Measurements from ENCODE around the gene CTAGE9. TPM values are rescaled to one million over a fixed set of nuclear protein-coding genes. Genes with fewer than 3 reads are reported as not detected.

Gene CTAGE9
- total and polyA plus RNA-seq, 2 donors (not counting 1 experiment from before 2014, with no cell fraction given), result not detected

GRCh38 chr6:131692589-131692988, 18.2 kb downstream of the CTAGE9 start:
- intact Hi-C loops (cut with micrococcal nuclease), result no loop called here

GRCh38 chr6:131692031-131692430, 18.8 kb downstream of the CTAGE9 start:
- peaks cover 42 to 51% of the 10 kb centered on the region in 2 donors for H3K4me1 ChIP-seq (ENCODE audit: control insufficient read depth in 2 of 2, insufficient read depth in 2 of 2, low read length in 2 of 2)
- no peaks in the 10 kb centered on the region for H3K27me3 ChIP-seq (replicated peaks in 1 of 4; ENCODE audit: control extremely low read depth in 1 of 4, control insufficient read depth in 3 of 4, insufficient read depth in 4 of 4, low read length in 3 of 4)
- Mint-ChIP-seq H3K4me3 (peak overlapping the region; percentile 1), H3K27me3 (no peaks in the 10 kb centered on the region), H3K27ac (no peak overlapping the region), H3K9me3 (ENCODE audit: insufficient read depth) (no peaks in the 10 kb centered on the region), H3K4me1 (peaks cover 46% of the 10 kb centered on the region)
- ChIA-PET POLR2A (no interaction called here), CTCF (interaction anchor here (0.7 to 1.5 kb wide), 2 partner anchors 115 to 218 kb away, joined by 3 to 6 read pairs; no protein-coding TSS in a partner anchor)
- intact Hi-C loops (cut with micrococcal nuclease), result no loop called here
- H2AFZ ChIP-seq (ENCODE audit: insufficient read depth, low read depth, low read length, poor library complexity, severe bottlenecking), result no peak overlapping the region
- peak overlapping the region in 1 of 2 donors; percentile 62 for H3K27ac ChIP-seq (ENCODE audit: low read length in 2 of 2)
- peak overlapping the region; percentile 27 for H3K9ac ChIP-seq (ENCODE audit: low read length)
- ATAC-seq (ENCODE audit: low read depth), result no peak
- H3K36me3 ChIP-seq (replicated peaks in 1 of 2; ENCODE audit: control extremely low read depth in 1 of 2, control insufficient read depth in 1 of 2, extremely low read depth in 1 of 2, insufficient read depth in 2 of 2, low read length in 1 of 2), result no peaks in the 10 kb centered on the region
- peak overlapping the region in 1 of 5 experiments; percentile 38 for H3K4me3 ChIP-seq (ENCODE audit: control extremely low read depth in 1 of 5, extremely low read depth in 1 of 5, insufficient read depth in 1 of 5, low read depth in 2 of 5, low read length in 4 of 5)
- no peaks in the 10 kb centered on the region for H4K20me1 ChIP-seq (ENCODE audit: control insufficient read depth, insufficient read depth, low read length, poor library complexity, severe bottlenecking)
- TF ChIP-seq, protein P1, sequence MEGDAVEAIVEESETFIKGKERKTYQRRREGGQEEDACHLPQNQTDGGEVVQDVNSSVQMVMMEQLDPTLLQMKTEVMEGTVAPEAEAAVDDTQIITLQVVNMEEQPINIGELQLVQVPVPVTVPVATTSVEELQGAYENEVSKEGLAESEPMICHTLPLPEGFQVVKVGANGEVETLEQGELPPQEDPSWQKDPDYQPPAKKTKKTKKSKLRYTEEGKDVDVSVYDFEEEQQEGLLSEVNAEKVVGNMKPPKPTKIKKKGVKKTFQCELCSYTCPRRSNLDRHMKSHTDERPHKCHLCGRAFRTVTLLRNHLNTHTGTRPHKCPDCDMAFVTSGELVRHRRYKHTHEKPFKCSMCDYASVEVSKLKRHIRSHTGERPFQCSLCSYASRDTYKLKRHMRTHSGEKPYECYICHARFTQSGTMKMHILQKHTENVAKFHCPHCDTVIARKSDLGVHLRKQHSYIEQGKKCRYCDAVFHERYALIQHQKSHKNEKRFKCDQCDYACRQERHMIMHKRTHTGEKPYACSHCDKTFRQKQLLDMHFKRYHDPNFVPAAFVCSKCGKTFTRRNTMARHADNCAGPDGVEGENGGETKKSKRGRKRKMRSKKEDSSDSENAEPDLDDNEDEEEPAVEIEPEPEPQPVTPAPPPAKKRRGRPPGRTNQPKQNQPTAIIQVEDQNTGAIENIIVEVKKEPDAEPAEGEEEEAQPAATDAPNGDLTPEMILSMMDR (IDR thresholded peaks at IDR 0.05), result no peak
- no peak for TF ChIP-seq EZH2 (IDR thresholded peaks at IDR 0.05; ENCODE audit: borderline replicate concordance, insufficient read depth, low read depth, low read length, poor library complexity, severe bottlenecking)
- H3K9me3 ChIP-seq (ENCODE audit: control extremely low read depth in 1 of 3, control insufficient read depth in 2 of 3, insufficient read depth in 1 of 3, low read length in 2 of 3), result no peaks in the 10 kb centered on the region
- H3K79me2 ChIP-seq (ENCODE audit: control insufficient read depth, insufficient read depth, low read length), result no peaks in the 10 kb centered on the region
- peak overlapping the region; percentile 53 for H3K4me2 ChIP-seq (replicated peaks; ENCODE audit: low read depth, low read length, poor library complexity, severe bottlenecking)
- DNase-seq, result peak; percentile 40
- WGBS (ENCODE audit: insufficient coverage), result no CpG with 5 or more reads among the region's 1 CpG

More at GRCh38 chr6:131692589-131692988, 18.2 kb downstream of the CTAGE9 start:
- POLR2A ChIA-PET, result no interaction called here
- Histone ChIP-seq H3K4me2 (replicated peaks; ENCODE audit: low read depth, low read length, poor library complexity, severe bottlenecking) (peak overlapping the region; percentile 53), H3K27me3 (replicated peaks in 1 of 4; ENCODE audit: control extremely low read depth in 1 of 4, control insufficient read depth in 3 of 4, insufficient read depth in 4 of 4, low read length in 3 of 4) (no peaks in the 10 kb centered on the region), H3K4me3 (ENCODE audit: control extremely low read depth in 1 of 5, extremely low read depth in 1 of 5, insufficient read depth in 1 of 5, low read depth in 2 of 5, low read length in 4 of 5) (no peak overlapping the region), H4K20me1 (ENCODE audit: control insufficient read depth, insufficient read depth, low read length, poor library complexity, severe bottlenecking) (no peaks in the 10 kb centered on the region), H3K79me2 (ENCODE audit: control insufficient read depth, insufficient read depth, low read length) (no peaks in the 10 kb centered on the region), H3K9ac (ENCODE audit: low read length) (no peak overlapping the region), H2AFZ (ENCODE audit: insufficient read depth, low read depth, low read length, poor library complexity, severe bottlenecking) (no peak overlapping the region), H3K9me3 (ENCODE audit: control extremely low read depth in 1 of 3, control insufficient read depth in 2 of 3, insufficient read depth in 1 of 3, low read length in 2 of 3) (no peaks in the 10 kb centered on the region), H3K27ac (ENCODE audit: low read length in 2 of 2) (no peak overlapping the region), H3K4me1 (ENCODE audit: control insufficient read depth in 2 of 2, insufficient read depth in 2 of 2, low read length in 2 of 2) (peaks cover 42 to 47% of the 10 kb centered on the region in 2 donors), H3K36me3 (replicated peaks in 1 of 2; ENCODE audit: control extremely low read depth in 1 of 2, control insufficient read depth in 1 of 2, extremely low read depth in 1 of 2, insufficient read depth in 2 of 2, low read length in 1 of 2) (no peaks in the 10 kb centered on the region)
- Mint-ChIP-seq H3K4me3 (no peak overlapping the region), H3K9me3 (ENCODE audit: insufficient read depth) (no peaks in the 10 kb centered on the region), H3K27me3 (no peaks in the 10 kb centered on the region), H3K4me1 (peaks cover 42% of the 10 kb centered on the region), H3K27ac (no peak overlapping the region)
- CTCF ChIA-PET, result no interaction called here
- TF ChIP-seq, protein P1 (IDR thresholded peaks at IDR 0.05), result no peak
- TF ChIP-seq EZH2 (IDR thresholded peaks at IDR 0.05; ENCODE audit: borderline replicate concordance, insufficient read depth, low read depth, low read length, poor library complexity, severe bottlenecking), result no peak
- no peak for DNase-seq
- no peak for ATAC-seq (ENCODE audit: low read depth)
